PC-3 (cell line): ENCODE measurements around the gene PCNT.

Experiments used
- EZH2 ChIP-seq: fragments of 300-600 bp; sonication (generic); IDR thresholded peaks from one replicate; pipeline ENCODE4 v1.6.1; 2017; ENCODE audit warnings: antibody characterized with exemption, mild to moderate bottlenecking, low read length; ENCODE audit not compliant: unreplicated experiment
- TF ChIP-seq, protein P1 (sequence below): fragments of 300-600 bp; sonication (generic); conservative IDR thresholded peaks from 2 replicates; pipeline ENCODE4 v1.5.1; 2017; ENCODE audit warnings: antibody characterized with exemption, low read depth, mild to moderate bottlenecking, low read length

DNA sequence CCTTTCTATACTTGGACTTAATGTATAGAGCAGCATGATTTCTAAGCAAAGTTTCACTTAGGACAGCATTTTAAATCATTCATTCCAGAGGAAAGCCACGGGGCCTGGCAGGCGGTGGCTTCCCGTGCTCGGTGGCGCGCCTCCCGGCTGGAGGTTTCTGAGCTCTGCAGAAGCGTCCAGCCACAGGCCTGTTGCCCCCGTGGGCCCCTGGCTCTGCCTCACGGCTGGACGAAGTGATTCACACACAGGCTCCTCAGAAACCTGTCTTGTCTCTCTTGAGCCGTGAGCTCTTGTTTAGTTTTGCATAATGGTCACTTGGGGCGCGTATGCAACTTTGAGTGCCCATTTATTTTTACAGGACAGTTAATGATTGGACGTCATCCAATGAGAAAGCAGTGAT lies 112.7 kb downstream of the PCNT start:
- TF ChIP-seq, protein P1, sequence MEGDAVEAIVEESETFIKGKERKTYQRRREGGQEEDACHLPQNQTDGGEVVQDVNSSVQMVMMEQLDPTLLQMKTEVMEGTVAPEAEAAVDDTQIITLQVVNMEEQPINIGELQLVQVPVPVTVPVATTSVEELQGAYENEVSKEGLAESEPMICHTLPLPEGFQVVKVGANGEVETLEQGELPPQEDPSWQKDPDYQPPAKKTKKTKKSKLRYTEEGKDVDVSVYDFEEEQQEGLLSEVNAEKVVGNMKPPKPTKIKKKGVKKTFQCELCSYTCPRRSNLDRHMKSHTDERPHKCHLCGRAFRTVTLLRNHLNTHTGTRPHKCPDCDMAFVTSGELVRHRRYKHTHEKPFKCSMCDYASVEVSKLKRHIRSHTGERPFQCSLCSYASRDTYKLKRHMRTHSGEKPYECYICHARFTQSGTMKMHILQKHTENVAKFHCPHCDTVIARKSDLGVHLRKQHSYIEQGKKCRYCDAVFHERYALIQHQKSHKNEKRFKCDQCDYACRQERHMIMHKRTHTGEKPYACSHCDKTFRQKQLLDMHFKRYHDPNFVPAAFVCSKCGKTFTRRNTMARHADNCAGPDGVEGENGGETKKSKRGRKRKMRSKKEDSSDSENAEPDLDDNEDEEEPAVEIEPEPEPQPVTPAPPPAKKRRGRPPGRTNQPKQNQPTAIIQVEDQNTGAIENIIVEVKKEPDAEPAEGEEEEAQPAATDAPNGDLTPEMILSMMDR = no peak
- TF ChIP-seq EZH2 = no peak
